Effector memory CD4-positive, alpha-beta T cell (primary cell): ENCODE results near the gene MCCC2.

ENCODE experiments used
- DNase-seq, 3 donors: peaks; one replicate each; pipeline ENCODE4 v3.0.0-alpha.2; 2020
- H3K27ac ChIP-seq: 2 replicates; pipeline ENCODE4 v1.7.0; 2013; ENCODE audit warnings: mild to moderate bottlenecking, low read length, moderate library complexity; ENCODE audit not compliant: insufficient read depth, poor library complexity, severe bottlenecking
- H3K27me3 ChIP-seq: replicated peaks from 2 replicates; pipeline ENCODE4 v1.7.0; 2013; ENCODE audit warnings: mild to moderate bottlenecking, low read length; ENCODE audit not compliant: insufficient read depth, control insufficient read depth, poor library complexity, severe bottlenecking
- H3K36me3 ChIP-seq: 2 replicates; pipeline ENCODE4 v1.7.0; 2013; ENCODE audit warnings: mild to moderate bottlenecking, low read length, moderate library complexity; ENCODE audit not compliant: control insufficient read depth, insufficient read depth
- H3K4me1 ChIP-seq: 2 replicates; pipeline ENCODE4 v1.7.0; 2013; ENCODE audit warnings: low read length, mild to moderate bottlenecking; ENCODE audit not compliant: control insufficient read depth, insufficient read depth, poor library complexity, severe bottlenecking
- H3K4me3 ChIP-seq: 2 replicates; pipeline ENCODE4 v1.7.0; 2013; ENCODE audit warnings: low read length, low read depth, mild to moderate bottlenecking; ENCODE audit not compliant: insufficient read depth, poor library complexity, severe bottlenecking
- H3K9me3 ChIP-seq: 2 replicates; pipeline ENCODE4 v1.7.0; 2013; ENCODE audit warnings: mild to moderate bottlenecking, low read length, moderate library complexity; ENCODE audit not compliant: control insufficient read depth

Gene MCCC2

GRCh38 chr5:71705421-71705820 is 118.3 kb downstream of the MCCC2 start:
- DNase-seq: no peak
- Histone ChIP-seq H3K27me3 (no peaks in the 10 kb centered on the region), H3K36me3 (no peaks in the 10 kb centered on the region), H3K4me1 (no peaks in the 10 kb centered on the region), H3K4me3 (no peak overlapping the region), H3K9me3 (no peaks in the 10 kb centered on the region), H3K27ac (no peak overlapping the region)

- Histone ChIP-seq H3K9me3 (no peaks in the 10 kb centered on the region), H3K4me1 (no peaks in the 10 kb centered on the region), H3K36me3 (no peaks in the 10 kb centered on the region), H3K4me3 (no peak overlapping the region), H3K27me3 (no peaks in the 10 kb centered on the region), H3K27ac (no peak overlapping the region)
- DNase-seq: no peak
Observed at GRCh38 chr5:71706906-71707305, 119.8 kb downstream of the MCCC2 start.
